AG09319 (cell line): ENCODE results near the gene PCSK5.
A peak's percentile ranks its signal among the peaks of the same experiment; 100 is the strongest.

Source experiments
- DNase-seq: peaks from one replicate; pipeline ENCODE4 v3.0.0-alpha.2; 2010; ENCODE audit warnings: low read depth; ENCODE audit errors: extremely low read depth
- CTCF ChIP-seq: IDR thresholded peaks from 2 replicates; pipeline ENCODE4 v1.5.1; 2011; ENCODE audit warnings: low read depth, mild to moderate bottlenecking, inconsistent platforms, low read length, moderate library complexity

PCSK5 gene

GRCh38 chr9:76394195-76394959 is 503.9 kb downstream of the PCSK5 start, which contains the start of gene RFK:
Gene RFK (minus strand): TSS chr9:76394426. CDS start chr9:76394171, 255 bp downstream.
- peak; percentile 46 for TF ChIP-seq CTCF
- DNase-seq: peak; percentile 86

GRCh38 chr9:76394960-76395252 is 504.4 kb downstream of the PCSK5 start:
- no peak for DNase-seq
- no peak for TF ChIP-seq CTCF

GRCh38 chr9:76395381-76395780 is 504.9 kb downstream of the PCSK5 start:
- DNase-seq: no peak
- no peak for TF ChIP-seq CTCF

GRCh38 chr9:76396144-76396543 is 505.7 kb downstream of the PCSK5 start:
- no peak for TF ChIP-seq CTCF
- no peak for DNase-seq

- DNase-seq: no peak
- no peak for TF ChIP-seq CTCF
These were observed 506.1 kb downstream of the PCSK5 start for GRCh38 chr9:76396597-76396996.

- DNase-seq: no peak
- no peak for TF ChIP-seq CTCF
These were observed 509.4 kb downstream of the PCSK5 start for GRCh38 chr9:76399856-76400255.

GRCh38 chr9:76400534-76401096 is 510.1 kb downstream of the PCSK5 start:
- TF ChIP-seq CTCF: no peak
- no peak for DNase-seq
